Esophagus muscularis mucosa (tissue), 4 donors: ENCODE results near the gene PRRX2. TPM values are rescaled to one million over a fixed set of nuclear protein-coding genes. Genes with fewer than 3 reads are reported as not detected.

Experiments
- DNase-seq: peaks from one replicate; pipeline ENCODE4 v3.0.0-alpha.2; 2017; ENCODE audit errors: extremely low spot score
- H3K27ac ChIP-seq, 4 donors: fragments of 200-600 bp; sonication (generic); replicated peaks in 1 of 4; 1 replicate in 3 of 4; 2 replicates in 1 of 4; pipeline ENCODE4 v1.5.1; 2016 to 2019; ENCODE audit warnings: mild to moderate bottlenecking in 1 of 4
- H3K27me3 ChIP-seq, 4 donors: fragments of 200-600 bp; sonication (generic); one replicate each; pipeline versions ENCODE4 v1.5.1 to v1.6.0; 2016 to 2019
- H3K36me3 ChIP-seq, 4 donors: fragments of 200-600 bp; sonication (generic); one replicate each; pipeline ENCODE4 v1.5.1; 2016 to 2019
- H3K4me1 ChIP-seq, 4 donors: fragments of 200-600 bp; sonication (generic); one replicate each; pipeline ENCODE4 v1.5.1; 2016 to 2019
- H3K4me3 ChIP-seq, 4 donors: fragments of 200-600 bp; sonication (generic); 1 replicate in 2 of 4; 2 replicates in 2 of 4; pipeline ENCODE4 v1.5.1; 2016 to 2019; ENCODE audit warnings: mild to moderate bottlenecking in 4 of 4, moderate library complexity in 1 of 4
- H3K9me3 ChIP-seq, 4 donors: fragments of 200-600 bp; sonication (generic); 1 replicate in 3 of 4; 2 replicates in 1 of 4; pipeline ENCODE4 v1.5.1; 2016 to 2019
- EP300 ChIP-seq: sonication (generic); formaldehyde crosslinking; IDR thresholded peaks from one replicate; pipeline ENCODE4 v1.6.1; 2017; ENCODE audit warnings: antibody characterized with exemption
- POLR2A ChIP-seq: fragments of 450-650 bp; IDR thresholded peaks from one replicate; pipeline ENCODE4 v1.6.1; 2017; ENCODE audit warnings: antibody characterized with exemption, moderate library complexity, mild to moderate bottlenecking, low read depth
- POLR2AphosphoS5 ChIP-seq, 2 donors: sonication (generic); formaldehyde crosslinking; IDR thresholded peaks; one replicate each; pipeline ENCODE4 v1.6.1; 2017; ENCODE audit warnings: antibody characterized with exemption in 2 of 2
- WGBS: methylation state at CpG from one replicate; pipeline ENCODE4 v1.1.5; 2018; 5-methylcytosine and 5-hydroxymethylcytosine counted together
- intact Hi-C: fragments of 100-400 bp; cut with DNase I; formaldehyde crosslinking; loops from one replicate; pipeline ENCODE4 v1.15.1; 2023
- total RNA-seq, 4 donors: library from RNA; depleted of rRNA; stranded (reverse); fragments of >200 nt; gene quantifications; one replicate each; pipeline versions ENCODE4 v1.1.0 to v1.2.1, GENCODE V29; 2016
- TF ChIP-seq, protein P1 (sequence below), 3 experiments: fragments of 200-600 bp in 2 of 3; fragments of 450-650 bp in 1 of 3; sonication (generic) in 2 of 3; IDR thresholded peaks; one replicate each; pipeline ENCODE4 v1.5.1; 2017 to 2019; ENCODE audit warnings: antibody characterized with exemption in 3 of 3, mild to moderate bottlenecking in 2 of 3, moderate library complexity in 1 of 3

Gene PRRX2
- total RNA-seq, 4 donors from 2014 or later, result 1.7 to 13.1 (median 6.2) TPM

DNA sequence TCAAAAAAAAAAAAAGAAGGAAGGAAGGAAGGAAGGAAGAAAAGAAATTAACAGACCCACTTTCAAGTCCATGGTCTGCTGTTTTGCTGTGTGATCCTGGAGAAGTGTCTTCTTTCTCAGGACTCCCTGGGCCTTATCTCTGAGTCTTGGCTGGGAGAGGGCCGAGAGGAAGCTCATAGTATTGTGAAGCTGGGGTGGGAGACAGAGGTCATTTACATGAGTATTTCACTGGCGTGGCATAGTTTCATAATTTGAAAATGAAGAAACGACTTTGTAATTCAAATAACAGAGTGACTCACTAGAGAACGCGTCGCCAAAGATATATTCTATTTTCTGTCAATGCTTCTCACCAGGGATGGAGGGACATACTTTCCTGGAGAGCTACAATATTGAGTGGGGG lies 42.1 kb upstream of the PRRX2 start:
- intact Hi-C loops, result no loop called here
- H3K9me3 ChIP-seq, result no peaks in the 10 kb centered on the region
- H3K4me1 ChIP-seq, result peaks cover 25 to 55% (median 52%) of the 10 kb centered on the region in 4 donors
- no peak overlapping the region for H3K4me3 ChIP-seq
- no peak for DNase-seq
- 75% methylated on average over 6 of the region's 6 CpGs for WGBS
- no peak overlapping the region for H3K27ac ChIP-seq
- TF ChIP-seq POLR2AphosphoS5 (IDR thresholded peaks at IDR 0.05) (no peak), EP300 (no peak), POLR2A (no peak)
- TF ChIP-seq, protein P1, sequence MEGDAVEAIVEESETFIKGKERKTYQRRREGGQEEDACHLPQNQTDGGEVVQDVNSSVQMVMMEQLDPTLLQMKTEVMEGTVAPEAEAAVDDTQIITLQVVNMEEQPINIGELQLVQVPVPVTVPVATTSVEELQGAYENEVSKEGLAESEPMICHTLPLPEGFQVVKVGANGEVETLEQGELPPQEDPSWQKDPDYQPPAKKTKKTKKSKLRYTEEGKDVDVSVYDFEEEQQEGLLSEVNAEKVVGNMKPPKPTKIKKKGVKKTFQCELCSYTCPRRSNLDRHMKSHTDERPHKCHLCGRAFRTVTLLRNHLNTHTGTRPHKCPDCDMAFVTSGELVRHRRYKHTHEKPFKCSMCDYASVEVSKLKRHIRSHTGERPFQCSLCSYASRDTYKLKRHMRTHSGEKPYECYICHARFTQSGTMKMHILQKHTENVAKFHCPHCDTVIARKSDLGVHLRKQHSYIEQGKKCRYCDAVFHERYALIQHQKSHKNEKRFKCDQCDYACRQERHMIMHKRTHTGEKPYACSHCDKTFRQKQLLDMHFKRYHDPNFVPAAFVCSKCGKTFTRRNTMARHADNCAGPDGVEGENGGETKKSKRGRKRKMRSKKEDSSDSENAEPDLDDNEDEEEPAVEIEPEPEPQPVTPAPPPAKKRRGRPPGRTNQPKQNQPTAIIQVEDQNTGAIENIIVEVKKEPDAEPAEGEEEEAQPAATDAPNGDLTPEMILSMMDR (IDR thresholded peaks at IDR 0.05), result no peak
- H3K27me3 ChIP-seq, result peaks cover 0 to 6% (median 2%) of the 10 kb centered on the region in 4 donors
- H3K36me3 ChIP-seq, result no peaks in the 10 kb centered on the region

DNA sequence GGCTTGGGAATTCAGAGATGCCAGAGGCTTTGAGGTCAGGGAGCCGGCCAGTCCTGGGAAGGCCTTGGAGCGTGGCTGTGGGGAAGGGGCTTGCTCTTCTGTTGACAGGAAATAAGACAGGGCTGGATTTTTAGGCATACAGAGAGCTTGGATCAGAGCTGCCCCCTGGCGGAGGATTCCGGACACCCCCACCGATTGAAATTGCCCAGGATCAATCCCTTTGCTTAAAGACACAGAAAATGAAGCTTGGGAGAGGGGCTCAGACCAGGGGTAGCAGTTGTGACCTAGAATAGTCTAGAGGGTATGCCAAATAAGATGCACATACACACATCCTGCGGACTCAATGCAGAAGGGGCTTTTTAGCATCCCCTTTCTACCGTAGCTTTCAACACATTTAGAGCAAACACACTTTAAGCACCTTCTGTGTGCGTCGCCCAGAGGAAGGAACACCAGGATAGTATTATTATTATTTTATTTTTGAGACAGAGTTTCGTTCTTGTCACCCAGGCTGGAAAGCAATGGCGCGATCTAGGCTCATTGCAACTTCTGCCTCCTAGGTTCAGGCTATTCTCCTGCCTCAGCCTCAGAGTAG lies 41.2 kb upstream of the PRRX2 start:
- Histone ChIP-seq H3K36me3 (no peaks in the 10 kb centered on the region), H3K4me1 (peaks cover 28 to 64% (median 62%) of the 10 kb centered on the region in 4 donors), H3K27ac (peak overlapping the region in 2 of 4 donors; percentile 15 to 90), H3K9me3 (no peaks in the 10 kb centered on the region), H3K4me3 (no peak overlapping the region), H3K27me3 (peaks cover 0 to 6% (median 2%) of the 10 kb centered on the region in 4 donors)
- WGBS, result 43% methylated on average over 11 of the region's 12 CpGs
- TF ChIP-seq EP300, result no peak
- TF ChIP-seq, protein P1 (IDR thresholded peaks at IDR 0.05), result peak; percentile 72 to 83 (median 74)
- TF ChIP-seq POLR2A, result no peak
- no peak for DNase-seq
- intact Hi-C loops, result no loop called here

DNA sequence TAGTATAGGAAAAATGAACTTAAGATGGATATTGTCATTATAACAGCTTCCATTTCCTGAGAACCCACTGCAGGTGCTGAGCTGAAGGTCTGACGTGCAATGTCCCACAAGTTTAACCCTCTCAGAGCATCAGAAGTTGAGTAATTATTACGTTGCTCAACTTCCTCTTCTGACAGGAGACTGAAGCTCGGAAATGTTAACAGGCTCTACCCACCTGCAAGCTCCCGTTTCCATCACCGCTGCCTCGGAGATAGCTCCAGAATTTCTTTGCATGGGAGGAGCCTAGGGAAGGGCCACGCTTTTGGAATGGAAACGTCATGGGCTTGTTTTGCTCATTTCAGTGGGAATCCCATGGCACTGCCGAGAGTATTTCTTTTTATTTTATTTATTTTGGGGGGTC lies 40.5 kb upstream of the PRRX2 start:
- no peaks in the 10 kb centered on the region for H3K36me3 ChIP-seq
- DNase-seq, result no peak
- intact Hi-C loops, result no loop called here
- H3K27me3 ChIP-seq, result peaks cover 0 to 4% (median under 1%) of the 10 kb centered on the region in 4 donors
- WGBS, result 44% methylated on average over 9 of the region's 9 CpGs
- peak overlapping the region in 3 of 4 donors; percentile 15 to 96 (median 90) for H3K27ac ChIP-seq
- H3K9me3 ChIP-seq, result no peaks in the 10 kb centered on the region
- peak overlapping the region in 1 of 4 donors; percentile 78 for H3K4me3 ChIP-seq
- H3K4me1 ChIP-seq, result peaks cover 28 to 66% (median 63%) of the 10 kb centered on the region in 4 donors
- TF ChIP-seq, protein P1 (IDR thresholded peaks at IDR 0.05), result no peak
- TF ChIP-seq POLR2A (no peak), POLR2AphosphoS5 (IDR thresholded peaks at IDR 0.05) (no peak), EP300 (no peak)

DNA sequence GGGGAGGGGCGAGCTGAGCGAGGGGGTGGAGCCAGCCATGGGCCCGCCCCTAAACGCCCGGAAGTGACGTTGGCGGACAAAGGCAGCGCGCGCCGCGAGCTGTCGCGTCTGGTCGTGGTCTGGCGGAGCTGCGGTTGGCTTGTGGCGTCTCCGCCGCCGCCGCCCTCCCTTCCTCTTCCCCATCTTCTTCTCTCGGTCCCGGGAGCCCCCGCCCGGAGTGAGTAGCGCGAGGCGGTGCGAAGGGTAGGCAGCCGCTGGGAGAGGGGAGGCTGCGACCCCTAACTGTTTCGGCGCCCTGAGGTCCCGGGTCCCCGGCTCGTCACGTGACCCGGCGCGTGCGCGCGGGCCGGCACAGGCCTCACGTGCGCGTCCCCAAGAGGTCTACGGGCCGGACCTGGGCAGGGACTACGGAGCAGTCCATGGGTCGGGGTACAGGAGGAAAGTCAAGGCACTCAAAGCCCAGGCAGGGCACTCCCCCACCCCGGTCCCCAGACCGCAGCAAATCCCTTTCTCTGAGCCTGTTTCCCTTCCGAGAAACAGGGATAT lies 39.3 kb upstream of the PRRX2 start, which contains the start of gene NTMT1:
Gene NTMT1, plus strand, starts transcription at position 85 of the 546 bp plus-strand sequence. CDS start 6,541 bp downstream, outside the sequence.
- no peaks in the 10 kb centered on the region for H3K36me3 ChIP-seq
- peak within 1 kb of the TSS; percentile 66 to 85 (median 82) for H3K4me3 ChIP-seq
- peak within 1 kb of the TSS; percentile 90 to 96 (median 93) for H3K27ac ChIP-seq
- WGBS, result under 1% methylated on average over 39 of the region's 55 CpGs
- TF ChIP-seq POLR2AphosphoS5 (IDR thresholded peaks at IDR 0.05) (peak; percentile 99 to 100), EP300 (no peak), POLR2A (peak; percentile 96)
- TF ChIP-seq, protein P1 (IDR thresholded peaks at IDR 0.05), result peak in 1 of 3 experiments; percentile 13
- peak; percentile 97 for DNase-seq
- peaks cover 34 to 68% (median 64%) of the 10 kb centered on the region in 4 donors for H3K4me1 ChIP-seq
- H3K9me3 ChIP-seq, result no peaks in the 10 kb centered on the region
- no peaks in the 10 kb centered on the region for H3K27me3 ChIP-seq
- intact Hi-C loops, result no loop called here
